H9 (cell line): ENCODE measurements around the gene ALCAM. TPM values are rescaled to one million over a fixed set of nuclear protein-coding genes. Genes with fewer than 3 reads are reported as not detected.

Source experiments
- DNase-seq: peaks from one replicate; pipeline ENCODE4 v3.0.0-alpha.2; 2017
- H2AFZ ChIP-seq: one replicate; pipeline ENCODE4 v1.6.1; 2013; ENCODE audit warnings: mild to moderate bottlenecking, low read length, control low read depth, moderate library complexity
- H2AK5ac ChIP-seq: 2 replicates; pipeline ENCODE4 v1.6.1; 2013; ENCODE audit warnings: low read length, control low read depth, mixed read lengths; ENCODE audit not compliant: insufficient read length
- H2BK120ac ChIP-seq: one replicate; pipeline ENCODE4 v1.6.1; 2013; ENCODE audit warnings: low read depth, mild to moderate bottlenecking, low read length, control low read depth, inconsistent platforms; ENCODE audit not compliant: poor library complexity, severe bottlenecking
- H2BK12ac ChIP-seq: 2 replicates; pipeline ENCODE4 v1.6.1; 2013; ENCODE audit warnings: low read length, control low read depth, mixed read lengths, low read depth; ENCODE audit not compliant: insufficient read length
- H2BK15ac ChIP-seq: 2 replicates; pipeline ENCODE4 v1.6.1; 2013; ENCODE audit warnings: low read depth, low read length, control low read depth
- H2BK20ac ChIP-seq: one replicate; pipeline ENCODE4 v1.6.1; 2013; ENCODE audit warnings: low read depth, mild to moderate bottlenecking, low read length, control low read depth, inconsistent platforms; ENCODE audit not compliant: poor library complexity, severe bottlenecking
- H2BK5ac ChIP-seq: 2 replicates; pipeline ENCODE4 v1.6.1; 2013; ENCODE audit warnings: low read length, control low read depth, mixed read lengths; ENCODE audit not compliant: insufficient read length
- H3K14ac ChIP-seq: 2 replicates; pipeline ENCODE4 v1.6.1; 2013; ENCODE audit warnings: low read length, control low read depth; ENCODE audit not compliant: insufficient read depth
- H3K18ac ChIP-seq: 2 replicates; pipeline ENCODE4 v1.6.1; 2013; ENCODE audit warnings: low read depth, mild to moderate bottlenecking, mixed read lengths, low read length, control low read depth; ENCODE audit not compliant: insufficient read length
- H3K23ac ChIP-seq: 2 replicates; pipeline ENCODE4 v1.6.1; 2013; ENCODE audit warnings: low read length, control low read depth, mixed read lengths, low read depth; ENCODE audit not compliant: insufficient read length
- H3K23me2 ChIP-seq: 2 replicates; pipeline ENCODE4 v1.6.1; 2013; ENCODE audit warnings: low read depth, mild to moderate bottlenecking, mixed read lengths, low read length, control low read depth; ENCODE audit not compliant: insufficient read length, poor library complexity, severe bottlenecking
- H3K27ac ChIP-seq: 2 replicates; pipeline ENCODE4 v1.5.1; 2013; ENCODE audit warnings: low read length, control low read depth, mixed read lengths, low read depth; ENCODE audit not compliant: insufficient read length
- H3K27me3 ChIP-seq: 2 replicates; pipeline ENCODE4 v1.6.1; 2013; ENCODE audit warnings: low read length, control low read depth, inconsistent platforms; ENCODE audit not compliant: insufficient read depth
- H3K4ac ChIP-seq: 2 replicates; pipeline ENCODE4 v1.6.1; 2013; ENCODE audit warnings: low read depth, mild to moderate bottlenecking, control low read depth, inconsistent platforms, low read length, moderate library complexity
- H3K4me1 ChIP-seq: 2 replicates; pipeline ENCODE4 v1.6.1; 2013; ENCODE audit warnings: low read length, control low read depth, inconsistent platforms; ENCODE audit not compliant: insufficient read depth
- H3K4me2 ChIP-seq: 2 replicates; pipeline ENCODE4 v1.6.1; 2013; ENCODE audit warnings: low read length, control low read depth, mixed read lengths; ENCODE audit not compliant: insufficient read length, insufficient read depth
- H3K56ac ChIP-seq: 2 replicates; pipeline ENCODE4 v1.6.1; 2013; ENCODE audit warnings: low read depth, mild to moderate bottlenecking, mixed read lengths, low read length, control low read depth; ENCODE audit not compliant: insufficient read length
- H3K79me1 ChIP-seq: 2 replicates; pipeline ENCODE4 v1.6.1; 2013; ENCODE audit warnings: low read depth, mild to moderate bottlenecking, moderate library complexity, low read length, control low read depth, inconsistent platforms; ENCODE audit not compliant: insufficient read depth, poor library complexity, severe bottlenecking
- H3K79me2 ChIP-seq: 2 replicates; pipeline ENCODE4 v1.6.1; 2013; ENCODE audit warnings: low read length, control low read depth, inconsistent platforms; ENCODE audit not compliant: insufficient read depth
- H3K9ac ChIP-seq: 2 replicates; pipeline ENCODE4 v1.6.1; 2013; ENCODE audit warnings: low read length, control low read depth, mixed read lengths; ENCODE audit not compliant: insufficient read length; ENCODE audit errors: extremely low read depth
- H3K9me3 ChIP-seq: one replicate; pipeline ENCODE4 v1.6.1; 2013; ENCODE audit warnings: low read depth, low read length, inconsistent platforms; ENCODE audit not compliant: control insufficient read depth
- H3T11ph ChIP-seq: one replicate; pipeline ENCODE4 v1.6.1; 2013; ENCODE audit warnings: mild to moderate bottlenecking, low read length, control low read depth, inconsistent platforms
- H4K20me1 ChIP-seq: one replicate; pipeline ENCODE4 v1.6.1; 2013; ENCODE audit not compliant: control insufficient read depth, insufficient read length, insufficient read depth
- H4K5ac ChIP-seq: 2 replicates; pipeline ENCODE4 v1.6.1; 2013; ENCODE audit warnings: low read depth, mild to moderate bottlenecking, mixed read lengths, low read length, control low read depth; ENCODE audit not compliant: insufficient read length
- H4K8ac ChIP-seq: replicated peaks from 2 replicates; pipeline ENCODE4 v1.6.1; 2013; ENCODE audit warnings: low read length, control low read depth, mixed read lengths, low read depth; ENCODE audit not compliant: insufficient read length
- H4K91ac ChIP-seq: 2 replicates; pipeline ENCODE4 v1.6.1; 2013; ENCODE audit warnings: low read depth, mild to moderate bottlenecking, moderate library complexity, mixed read lengths, low read length, control low read depth; ENCODE audit not compliant: insufficient read length
- H3K27ac Mint-ChIP-seq, 3 experiments: 2 replicates in 2 of 3; 3 replicates in 1 of 3; pipeline ENCODE4 v1.8.0; 2020 to 2021; ENCODE audit warnings: mixed read lengths in 3 of 3, mild to moderate bottlenecking in 1 of 3, moderate library complexity in 1 of 3
- H3K27me3 Mint-ChIP-seq: 2 replicates; pipeline ENCODE4 v1.8.0; 2021; ENCODE audit warnings: low read depth, mild to moderate bottlenecking, moderate library complexity, mixed read lengths
- H3K36me3 Mint-ChIP-seq, 3 experiments: 2 replicates in 2 of 3; 3 replicates in 1 of 3; pipeline ENCODE4 v1.8.0; 2020 to 2021; ENCODE audit warnings: low read depth in 3 of 3, mixed read lengths in 3 of 3; ENCODE audit not compliant: insufficient read depth in 1 of 3
- H3K4me1 Mint-ChIP-seq, 2 experiments: 2 replicates each; pipeline ENCODE4 v1.8.0; 2020; ENCODE audit warnings: mixed read lengths in 2 of 2
- H3K4me3 Mint-ChIP-seq, 2 experiments: 2 replicates in 1 of 2; 3 replicates in 1 of 2; pipeline ENCODE4 v1.8.0; 2020 to 2021; ENCODE audit warnings: mild to moderate bottlenecking in 2 of 2, mixed read lengths in 2 of 2, moderate library complexity in 1 of 2
- H3K9me3 Mint-ChIP-seq, 2 experiments: 2 replicates in 1 of 2; 3 replicates in 1 of 2; pipeline ENCODE4 v1.8.0; 2020; ENCODE audit warnings: mild to moderate bottlenecking in 2 of 2, mixed read lengths in 2 of 2, moderate library complexity in 1 of 2
- CTCF ChIP-seq: fragments of 200-600 bp; sonication (generic); conservative IDR thresholded peaks from 3 replicates; pipeline ENCODE4 v1.8.0; 2021; ENCODE audit warnings: antibody characterized with exemption, mild to moderate bottlenecking
- WGBS: extraction: QIAGEN DNeasy Blood & Tissue Kit; methylation state at CpG from one replicate; pipeline ENCODE4 v1.1.7; 2013; ENCODE audit warnings: missing lambda C conversion rate, low lambda C conversion rate, mixed read lengths; ENCODE audit not compliant: insufficient read length; ENCODE audit errors: extremely low coverage; 5-methylcytosine and 5-hydroxymethylcytosine counted together
- total RNA-seq: library from RNA; stranded (reverse); gene quantifications from 2 replicates; pipeline ENCODE4 v1.2.1, GENCODE V29; 2021

ALCAM gene
- total RNA-seq, 1 experiment from 2014 or later, result 43.7 TPM

- H3T11ph ChIP-seq, result no peak overlapping the region
- H3K4me1 ChIP-seq, result no peaks in the 10 kb centered on the region; the same call in 1 of the 2 replicates
- no peak overlapping the region for H3K14ac ChIP-seq
- no peaks in the 10 kb centered on the region for H4K20me1 ChIP-seq
- no peak overlapping the region for H3K4me3 Mint-ChIP-seq
- no peak overlapping the region for H3K27ac ChIP-seq
- no peak overlapping the region for H3K27ac Mint-ChIP-seq
- H2BK12ac ChIP-seq, result no peak overlapping the region
- H2BK20ac ChIP-seq, result no peak overlapping the region
- DNase-seq, result no peak
- no peak overlapping the region for H3K18ac ChIP-seq
- H3K4me1 Mint-ChIP-seq, result peaks cover 12 to 14% of the 10 kb centered on the region in 2 experiments
- no peak overlapping the region for H2BK120ac ChIP-seq
- no peak overlapping the region for H2BK15ac ChIP-seq
- no peak overlapping the region for H3K4ac ChIP-seq
- H3K9ac ChIP-seq, result no peak overlapping the region
- H3K23ac ChIP-seq, result no peak overlapping the region
- H3K9me3 ChIP-seq, result no peaks in the 10 kb centered on the region
- no peak for TF ChIP-seq CTCF
- no CpG with 5 or more reads among the region's 2 CpGs for WGBS
- H3K4me2 ChIP-seq, result no peak overlapping the region
- H3K9me3 Mint-ChIP-seq, result peaks cover 3% of the 10 kb centered on the region in 2 experiments; a peak in 2 of 5 replicates
- H3K27me3 ChIP-seq, result no peaks in the 10 kb centered on the region
- H2AFZ ChIP-seq, result no peak overlapping the region
- no peak overlapping the region for H3K56ac ChIP-seq
- H4K91ac ChIP-seq, result no peak overlapping the region
- H2AK5ac ChIP-seq, result no peak overlapping the region
- no peaks in the 10 kb centered on the region for H3K23me2 ChIP-seq
- H3K36me3 Mint-ChIP-seq, result peaks cover 3 to 4% (median 3%) of the 10 kb centered on the region in 3 experiments; a peak in 5 of 7 replicates
- no peak overlapping the region for H4K8ac ChIP-seq
- no peaks in the 10 kb centered on the region for H3K27me3 Mint-ChIP-seq
- H3K79me1 ChIP-seq, result no peaks in the 10 kb centered on the region
- H2BK5ac ChIP-seq, result no peak overlapping the region
- no peak overlapping the region for H4K5ac ChIP-seq
- no peaks in the 10 kb centered on the region for H3K79me2 ChIP-seq
These were observed 63.7 kb downstream of the ALCAM start for GRCh38 chr3:105430455-105430854.
